ENCODE data around the gene PHF3. TPM values are rescaled to one million over a fixed set of nuclear protein-coding genes. Genes with fewer than 3 reads are reported as not detected.

PHF3 gene
- total RNA-seq, 1 donor from 2014 or later = 31.5 TPM

GRCh38 chr6:63649269-63649668 is 13.7 kb downstream of the PHF3 start:
- H3K4me3 ChIP-seq = no peak overlapping the region
- no peaks in the 10 kb centered on the region for H3K27me3 ChIP-seq
- peaks cover 0 to 2% of the 10 kb centered on the region in 2 donors for H3K36me3 ChIP-seq
- intact Hi-C loops (cut with DNase I) = no loop called here
- H3K27ac ChIP-seq = no peak overlapping the region
- DNase-seq (ENCODE audit: low spot score in 2 of 2) = no peak
- peaks cover 0 to 4% of the 10 kb centered on the region in 2 donors for H3K9me3 ChIP-seq
- H3K4me1 ChIP-seq = peaks cover 2 to 31% of the 10 kb centered on the region in 2 donors
- TF ChIP-seq CTCF (IDR thresholded peaks at IDR 0.05) = no peak

GRCh38 chr6:63649847-63650265 is 14.3 kb downstream of the PHF3 start:
- no peaks in the 10 kb centered on the region for H3K27me3 ChIP-seq
- peaks cover 0 to 2% of the 10 kb centered on the region in 2 donors for H3K36me3 ChIP-seq
- H3K27ac ChIP-seq = no peak overlapping the region
- peaks cover 0 to 4% of the 10 kb centered on the region in 2 donors for H3K9me3 ChIP-seq
- DNase-seq (ENCODE audit: low spot score in 2 of 2) = no peak
- no peak overlapping the region for H3K4me3 ChIP-seq
- intact Hi-C loops (cut with DNase I) = no loop called here
- peaks cover 2 to 26% of the 10 kb centered on the region in 2 donors for H3K4me1 ChIP-seq
- TF ChIP-seq CTCF (IDR thresholded peaks at IDR 0.05) = no peak

- DNase-seq (ENCODE audit: low spot score in 2 of 2) = no peak
- H3K9me3 ChIP-seq = peaks cover 0 to 4% of the 10 kb centered on the region in 2 donors
- H3K27ac ChIP-seq = no peak overlapping the region
- H3K4me1 ChIP-seq = peaks cover 2 to 18% of the 10 kb centered on the region in 2 donors
- no peak for TF ChIP-seq CTCF (IDR thresholded peaks at IDR 0.05)
- H3K27me3 ChIP-seq = no peaks in the 10 kb centered on the region
- no peak overlapping the region for H3K4me3 ChIP-seq
- H3K36me3 ChIP-seq = no peaks in the 10 kb centered on the region
- intact Hi-C loops (cut with DNase I) = no loop called here
Measured at GRCh38 chr6:63652980-63653379, 17.4 kb downstream of the PHF3 start.

- TF ChIP-seq CTCF (IDR thresholded peaks at IDR 0.05) = no peak
- intact Hi-C loops (cut with DNase I) = no loop called here
- Histone ChIP-seq H3K4me3 (no peak overlapping the region), H3K36me3 (no peaks in the 10 kb centered on the region), H3K4me1 (peaks cover 0 to 10% of the 10 kb centered on the region in 2 donors), H3K27ac (no peak overlapping the region), H3K27me3 (no peaks in the 10 kb centered on the region), H3K9me3 (no peaks in the 10 kb centered on the region)
- DNase-seq (ENCODE audit: low spot score in 2 of 2) = no peak
Measured at GRCh38 chr6:63660757-63661156, 25.2 kb downstream of the PHF3 start.

GRCh38 chr6:63661769-63662168 is 26.2 kb downstream of the PHF3 start:
- TF ChIP-seq CTCF (IDR thresholded peaks at IDR 0.05) = no peak

More at GRCh38 chr6:63661769-63662168, 26.2 kb downstream of the PHF3 start:
- intact Hi-C loops (cut with DNase I) = no loop called here
- no peak overlapping the region for H3K27ac ChIP-seq
- no peaks in the 10 kb centered on the region for H3K36me3 ChIP-seq
- H3K4me3 ChIP-seq = no peak overlapping the region
- no peaks in the 10 kb centered on the region for H3K27me3 ChIP-seq
- H3K9me3 ChIP-seq = no peaks in the 10 kb centered on the region
- DNase-seq (ENCODE audit: low spot score in 2 of 2) = no peak
- peaks cover 0 to 10% of the 10 kb centered on the region in 2 donors for H3K4me1 ChIP-seq
